Activated T-cell treated with anti-CD3 and anti-CD28 coated beads, Interleukin-2, amount 50 U/mL, for 1 hour (primary cell): ENCODE results near the gene ATAD2B.
"Not testable (repeated sequence)": the region's sequence is repeated elsewhere in the genome, so short reads cannot be mapped to it uniquely, and the experiment has no call there.

Experiments
- DNase-seq: peaks from one replicate; pipeline ENCODE4 v3.0.0-alpha.2; 2020

ATAD2B gene

GRCh38 chr2:23723029-23723428 is 203.9 kb downstream of the ATAD2B start:
- DNase-seq, result not testable (repeated sequence)

- no peak for DNase-seq
These were observed 204.7 kb downstream of the ATAD2B start for GRCh38 chr2:23722255-23722654.

GRCh38 chr2:23721454-23721826 is 205.5 kb downstream of the ATAD2B start:
- no peak for DNase-seq

GRCh38 chr2:23720705-23721453 is 206.0 kb downstream of the ATAD2B start:
- no peak for DNase-seq

- DNase-seq, result no peak
These were observed 207.2 kb downstream of the ATAD2B start for GRCh38 chr2:23719716-23720115.

- no peak for DNase-seq
These were observed 207.8 kb downstream of the ATAD2B start for GRCh38 chr2:23718931-23719700.

GRCh38 chr2:23713351-23713750 is 213.6 kb downstream of the ATAD2B start:
- DNase-seq, result no peak

- no peak for DNase-seq
These were observed 214.2 kb downstream of the ATAD2B start for GRCh38 chr2:23712756-23713151.

GRCh38 chr2:23711979-23712755 is 214.8 kb downstream of the ATAD2B start:
- DNase-seq, result no peak

- no peak for DNase-seq
These were observed 217.6 kb downstream of the ATAD2B start for GRCh38 chr2:23709311-23709710.

- DNase-seq, result no peak
These were observed 218.2 kb downstream of the ATAD2B start for GRCh38 chr2:23708771-23709170.

GRCh38 chr2:23707096-23707495 is 219.8 kb downstream of the ATAD2B start:
- DNase-seq, result no peak

GRCh38 chr2:23706613-23707078 is 220.3 kb downstream of the ATAD2B start:
- no peak for DNase-seq

GRCh38 chr2:23705771-23706612 is 220.9 kb downstream of the ATAD2B start:
- no peak for DNase-seq

GRCh38 chr2:23703583-23704385 is 223.1 kb downstream of the ATAD2B start:
- no peak for DNase-seq

GRCh38 chr2:23703037-23703582 is 223.8 kb downstream of the ATAD2B start:
- DNase-seq, result no peak

- no peak for DNase-seq
These were observed 226.3 kb downstream of the ATAD2B start for GRCh38 chr2:23700627-23701026.

- no peak for DNase-seq
These were observed 227.4 kb downstream of the ATAD2B start for GRCh38 chr2:23699580-23699925.

- DNase-seq, result no peak
These were observed 228.0 kb downstream of the ATAD2B start for GRCh38 chr2:23698721-23699579.
